Skeletal muscle satellite cell (primary cell): ENCODE data around the gene ASCL2.

Source experiments
- H3K27me3 ChIP-seq: 2 replicates; pipeline ENCODE4 v1.7.0; 2013; ENCODE audit warnings: low read length; ENCODE audit not compliant: control insufficient read depth, insufficient read depth
- H3K36me3 ChIP-seq: 2 replicates; pipeline ENCODE4 v1.7.0; 2013; ENCODE audit warnings: mild to moderate bottlenecking, control low read depth, low read length; ENCODE audit not compliant: insufficient read depth
- H3K4me1 ChIP-seq: 2 replicates; pipeline ENCODE4 v1.7.0; 2013; ENCODE audit warnings: low read length; ENCODE audit not compliant: control insufficient read depth, insufficient read depth
- H3K4me2 ChIP-seq: 2 replicates; pipeline ENCODE4 v1.7.0; 2013; ENCODE audit warnings: mild to moderate bottlenecking, low read length
- H3K4me3 ChIP-seq: 2 replicates; pipeline ENCODE4 v1.7.0; 2013; ENCODE audit warnings: low read length
- H3K9ac ChIP-seq: 2 replicates; pipeline ENCODE4 v1.7.0; 2013; ENCODE audit warnings: mild to moderate bottlenecking, low read depth, low read length, moderate library complexity
- H3K9me3 ChIP-seq: replicated peaks from 2 replicates; pipeline ENCODE4 v1.7.0; 2013; ENCODE audit warnings: mild to moderate bottlenecking, control low read depth, low read length

The ASCL2 gene

DNA sequence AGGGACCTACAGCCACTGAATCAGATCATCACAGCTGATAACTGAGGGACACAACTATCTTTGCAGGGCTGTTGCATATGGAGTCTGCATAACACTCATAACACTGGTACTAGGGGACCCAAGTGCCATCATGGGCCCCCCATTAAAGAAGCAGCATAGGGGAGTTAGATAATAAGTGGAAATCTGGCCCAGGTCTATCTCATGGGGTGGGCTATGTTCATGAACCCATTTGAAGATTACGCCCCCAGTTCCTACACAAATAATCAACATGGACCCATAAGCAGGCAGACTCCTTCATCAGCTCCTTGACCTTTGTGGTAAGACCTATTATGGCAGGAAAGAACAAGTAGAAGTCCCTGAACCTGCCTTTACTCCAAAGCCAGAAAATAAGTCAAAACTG is 48.8 kb downstream of the ASCL2 start:
- Histone ChIP-seq H3K4me1 (no peaks in the 10 kb centered on the region), H3K27me3 (peaks cover 74% of the 10 kb centered on the region), H3K9ac (no peak overlapping the region), H3K9me3 (no peaks in the 10 kb centered on the region), H3K4me2 (no peak overlapping the region), H3K4me3 (no peak overlapping the region), H3K36me3 (no peaks in the 10 kb centered on the region)

DNA sequence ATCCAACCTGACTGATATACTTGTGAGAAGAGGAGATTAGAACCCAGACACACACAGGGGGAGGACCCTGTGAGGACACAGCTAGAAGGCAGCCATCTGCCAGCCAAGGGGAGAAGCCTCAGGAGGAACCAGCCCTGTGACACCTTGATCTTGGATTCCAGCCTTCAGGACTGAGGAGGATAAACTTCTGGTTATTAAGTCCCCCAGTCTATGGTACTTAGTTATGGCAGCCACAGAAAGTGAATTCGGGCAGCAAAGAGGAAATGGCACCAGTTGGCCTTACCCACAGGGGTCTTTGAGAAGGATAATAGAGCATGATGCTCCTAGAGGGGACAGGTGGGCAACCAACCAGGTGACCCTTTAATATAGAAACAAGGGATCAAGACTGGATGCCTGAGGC is 49.4 kb downstream of the ASCL2 start:
- Histone ChIP-seq H3K4me3 (no peak overlapping the region), H3K4me2 (no peak overlapping the region), H3K9ac (no peak overlapping the region), H3K4me1 (no peaks in the 10 kb centered on the region), H3K36me3 (no peaks in the 10 kb centered on the region), H3K27me3 (peaks cover 77% of the 10 kb centered on the region), H3K9me3 (no peaks in the 10 kb centered on the region)

DNA sequence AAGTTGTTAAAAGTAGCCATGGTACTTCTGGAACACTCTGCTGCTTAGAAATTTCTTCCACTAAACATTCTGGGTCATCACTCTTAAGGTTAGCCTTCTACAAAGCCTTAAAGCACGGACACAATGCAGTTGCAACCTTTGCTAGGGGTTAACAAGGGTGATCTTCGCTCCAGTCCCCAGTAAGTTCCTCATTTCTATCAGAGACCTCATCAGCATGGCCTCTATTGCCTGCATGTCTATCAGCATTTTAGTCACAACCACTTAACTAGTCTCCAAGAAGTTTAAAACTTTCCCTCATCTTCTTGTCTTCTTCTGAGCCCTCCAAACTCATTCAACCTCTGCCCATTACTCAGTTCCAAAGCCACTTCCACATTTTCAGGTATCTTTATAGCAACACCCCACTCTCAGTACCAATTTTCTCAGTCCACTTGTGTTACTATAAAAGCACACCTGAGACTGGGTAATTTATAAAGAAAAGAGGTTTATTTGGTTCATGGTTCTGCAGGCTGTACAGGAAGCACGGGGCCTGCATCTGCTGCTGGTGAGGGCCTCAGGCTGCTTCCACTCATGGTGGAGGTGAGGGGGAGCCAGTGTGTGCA is 50.1 kb downstream of the ASCL2 start:
- Histone ChIP-seq H3K4me1 (no peaks in the 10 kb centered on the region), H3K4me3 (no peak overlapping the region), H3K27me3 (peaks cover 77% of the 10 kb centered on the region), H3K9me3 (no peaks in the 10 kb centered on the region), H3K4me2 (no peak overlapping the region), H3K9ac (no peak overlapping the region), H3K36me3 (no peaks in the 10 kb centered on the region)

DNA sequence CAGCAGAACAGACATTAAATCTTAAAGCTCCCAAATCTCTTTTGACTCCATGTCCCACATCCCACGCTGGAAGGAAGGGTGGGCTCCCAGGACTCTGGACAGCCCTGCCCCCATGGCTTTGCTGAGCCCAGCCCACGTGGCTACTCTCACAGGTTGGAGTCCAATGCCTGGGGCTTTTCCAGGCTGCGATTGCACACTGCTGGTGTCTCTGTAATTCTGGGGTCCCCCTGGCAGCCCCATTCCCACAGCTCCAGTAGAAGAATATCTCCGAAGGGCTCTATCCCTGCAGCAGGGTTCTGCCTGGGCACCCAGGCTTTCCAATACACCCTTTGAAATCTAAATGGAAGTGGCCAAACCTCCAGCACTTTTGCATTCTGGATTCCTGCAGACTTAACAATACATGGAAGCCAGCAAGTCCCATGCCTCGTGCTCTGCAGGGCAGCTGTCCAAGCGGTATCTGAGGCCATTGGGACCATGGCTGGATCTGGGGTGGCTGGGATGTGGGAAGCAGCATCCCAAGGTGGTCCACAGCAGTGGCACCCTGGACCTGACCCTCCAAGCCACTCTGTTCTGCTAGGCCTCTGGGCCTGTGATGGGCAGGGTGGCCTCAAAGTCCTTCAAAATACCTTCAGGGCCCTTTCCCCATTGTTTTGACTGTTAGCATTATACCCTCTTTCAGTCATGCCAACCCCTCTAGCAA is 50.9 kb downstream of the ASCL2 start:
- Histone ChIP-seq H3K9me3 (no peaks in the 10 kb centered on the region), H3K4me3 (no peak overlapping the region), H3K4me2 (no peak overlapping the region), H3K36me3 (no peaks in the 10 kb centered on the region), H3K4me1 (no peaks in the 10 kb centered on the region), H3K9ac (no peak overlapping the region), H3K27me3 (peaks cover 83% of the 10 kb centered on the region)
